Liver (tissue), 9 donors: ENCODE results near the gene RFX7. TPM values are rescaled to one million over a fixed set of nuclear protein-coding genes. Genes with fewer than 3 reads are reported as not detected.

Source experiments
- DNase-seq: peaks from one replicate; pipeline ENCODE4 v3.0.0-alpha.2; 2017; ENCODE audit warnings: low spot score
- H3K27ac ChIP-seq, 2 donors: one replicate each; pipeline ENCODE4 v1.7.0; 2013; ENCODE audit warnings: inconsistent platforms in 2 of 2, low read length in 2 of 2, control low read depth in 1 of 2, low read depth in 1 of 2, mild to moderate bottlenecking in 1 of 2
- H3K27me3 ChIP-seq, 4 donors: one replicate each; pipeline versions ENCODE4 v1.6.1 to v1.7.0; 2013; ENCODE audit warnings: low read length in 3 of 4, inconsistent platforms in 1 of 4, mild to moderate bottlenecking in 1 of 4, moderate library complexity in 1 of 4; ENCODE audit not compliant: control insufficient read depth in 4 of 4, insufficient read depth in 4 of 4
- H3K36me3 ChIP-seq, 4 donors: one replicate each; pipeline versions ENCODE4 v1.6.1 to v1.7.0; 2013; ENCODE audit warnings: low read length in 3 of 4, mild to moderate bottlenecking in 3 of 4, low read depth in 1 of 4, moderate library complexity in 1 of 4; ENCODE audit not compliant: control insufficient read depth in 4 of 4, insufficient read depth in 3 of 4
- H3K4me1 ChIP-seq, 4 donors: one replicate each; pipeline versions ENCODE4 v1.6.1 to v1.7.0; 2013; ENCODE audit warnings: low read length in 3 of 4, mild to moderate bottlenecking in 3 of 4, moderate library complexity in 1 of 4; ENCODE audit not compliant: control insufficient read depth in 4 of 4, insufficient read depth in 4 of 4
- H3K4me3 ChIP-seq, 3 donors: one replicate each; pipeline versions ENCODE4 v1.6.1 to v1.7.0; 2013; ENCODE audit warnings: low read length in 3 of 3, control low read depth in 1 of 3, low read depth in 1 of 3, mild to moderate bottlenecking in 1 of 3
- H3K9ac ChIP-seq, 2 donors: one replicate each; pipeline ENCODE4 v1.7.0; 2013; ENCODE audit warnings: low read length in 2 of 2, mild to moderate bottlenecking in 2 of 2, moderate library complexity in 2 of 2, control low read depth in 1 of 2, low read depth in 1 of 2
- H3K9me3 ChIP-seq, 4 donors: one replicate each; pipeline versions ENCODE4 v1.6.1 to v1.7.0; 2013; ENCODE audit warnings: low read length in 3 of 4; ENCODE audit not compliant: control insufficient read depth in 4 of 4
- EGR1 ChIP-seq, 2 donors: IDR thresholded peaks; 2 replicates each; pipeline ENCODE4 v1.6.1; 2016 to 2018; ENCODE audit warnings: antibody characterized with exemption in 2 of 2, low read depth in 2 of 2
- FOXA1 ChIP-seq: IDR thresholded peaks from 2 replicates; pipeline ENCODE4 v1.6.1; 2016; ENCODE audit warnings: antibody characterized with exemption
- FOXA2 ChIP-seq: IDR thresholded peaks from 2 replicates; pipeline ENCODE4 v1.6.1; 2016; ENCODE audit warnings: antibody characterized with exemption
- GABPA ChIP-seq, 2 donors: IDR thresholded peaks in 1 of 2; conservative IDR thresholded peaks in 1 of 2; 2 replicates each; pipeline ENCODE4 v1.6.1; 2016; ENCODE audit warnings: antibody characterized with exemption in 2 of 2, mild to moderate bottlenecking in 1 of 2, moderate library complexity in 1 of 2
- HNF4A ChIP-seq, 2 donors: conservative IDR thresholded peaks; 2 replicates each; pipeline ENCODE4 v1.6.1; 2016; ENCODE audit warnings: antibody characterized with exemption in 2 of 2, mild to moderate bottlenecking in 2 of 2
- HNF4G ChIP-seq: IDR thresholded peaks from 2 replicates; pipeline ENCODE4 v1.6.1; 2016; ENCODE audit warnings: antibody characterized with exemption
- JUND ChIP-seq, 2 donors: IDR thresholded peaks; 2 replicates each; pipeline ENCODE4 v1.6.1; 2016; ENCODE audit warnings: antibody characterized with exemption in 2 of 2
- NR2F2 ChIP-seq: IDR thresholded peaks from 2 replicates; pipeline ENCODE4 v1.6.1; 2016; ENCODE audit warnings: antibody characterized with exemption
- RAD21 ChIP-seq, 2 donors: IDR thresholded peaks; 2 replicates each; pipeline ENCODE4 v1.6.1; 2016; ENCODE audit warnings: antibody characterized with exemption in 2 of 2, mild to moderate bottlenecking in 2 of 2
- RXRA ChIP-seq, 2 donors: IDR thresholded peaks; 2 replicates each; pipeline ENCODE4 v1.6.1; 2017 to 2018; ENCODE audit warnings: antibody characterized with exemption in 2 of 2, mild to moderate bottlenecking in 1 of 2
- SP1 ChIP-seq: IDR thresholded peaks from 2 replicates; pipeline ENCODE4 v1.6.1; 2018; ENCODE audit warnings: antibody characterized with exemption, mild to moderate bottlenecking
- TAF1 ChIP-seq: conservative IDR thresholded peaks from 2 replicates; pipeline ENCODE4 v1.6.1; 2016; ENCODE audit warnings: antibody characterized with exemption, mild to moderate bottlenecking
- YY1 ChIP-seq: IDR thresholded peaks from 2 replicates; pipeline ENCODE4 v1.6.1; 2016; ENCODE audit warnings: antibody characterized with exemption, mild to moderate bottlenecking
- WGBS: extraction: QIAGEN DNeasy Blood & Tissue Kit; methylation state at CpG from one replicate; pipeline ENCODE4 v1.1.7; 2013; 5-methylcytosine and 5-hydroxymethylcytosine counted together
- polyA plus RNA-seq, 2 donors: library from polyadenylated mRNA; stranded (reverse) in 1 of 2; unstranded in 1 of 2; fragments of 200-250 nt in 1 of 2; fragments of >200 nt in 1 of 2; fragmentation: Nextera tagmentation in 1 of 2; extraction: Ambion mirVana in 1 of 2; gene quantifications; one replicate each; pipeline versions ENCODE4 v1.2.1 to v1.2.3, GENCODE V29; 2013 to 2015
- total RNA-seq, 2 donors: library from RNA; depleted of rRNA; stranded (reverse); fragments of >200 nt; gene quantifications; one replicate each; pipeline ENCODE4 v1.2.3, GENCODE V29; 2014
- TF ChIP-seq, protein P1 (sequence below): IDR thresholded peaks from 2 replicates; pipeline ENCODE4 v1.6.1; 2016; ENCODE audit warnings: antibody characterized with exemption
- TF ChIP-seq, protein P2 (sequence below): IDR thresholded peaks from 2 replicates; pipeline ENCODE4 v1.6.1; 2016; ENCODE audit warnings: antibody characterized with exemption
- TF ChIP-seq, protein P3 (sequence below): IDR thresholded peaks from 2 replicates; pipeline ENCODE4 v1.6.1; 2016; ENCODE audit warnings: antibody characterized with exemption, mild to moderate bottlenecking
- TF ChIP-seq, protein P4 (sequence below): fragments of 150-350 bp; IDR thresholded peaks from 2 replicates; pipeline ENCODE4 v1.5.1; 2017; ENCODE audit warnings: improper control_type of control experiment, low read depth, low read length; ENCODE audit not compliant: missing input control
- TF ChIP-seq, protein P5 (sequence below): IDR thresholded peaks from 2 replicates; pipeline ENCODE4 v1.6.1; 2016; ENCODE audit warnings: antibody characterized with exemption
- donor health status: healthy.
- donor health status: healthy.
- donor health status: healthy.
- donor health status: healthy.
- donor health status: healthy.

Gene RFX7
- total and polyA plus RNA-seq, 4 donors = 1.3 to 4.2 (median 1.9) TPM

DNA sequence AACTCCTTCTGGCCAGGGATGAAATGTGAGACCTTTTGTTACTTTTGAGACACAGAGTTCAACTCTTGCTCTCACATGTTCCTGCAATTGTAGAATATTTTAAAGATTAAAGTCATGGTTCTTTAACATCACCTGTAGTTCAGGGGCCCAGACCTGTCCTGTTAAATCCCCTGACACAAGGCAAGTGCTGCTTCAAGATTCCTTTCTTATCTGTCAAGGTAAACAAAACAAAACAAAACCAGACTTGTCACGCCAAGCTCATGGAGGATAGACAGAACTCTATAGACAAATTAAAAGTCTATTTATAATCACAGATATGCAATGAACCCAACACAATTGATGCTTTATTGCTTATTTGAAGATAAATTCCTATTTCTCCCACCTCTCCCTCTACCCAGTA lies 201.6 kb downstream of the RFX7 start (continued):
- TF ChIP-seq, protein P1, sequence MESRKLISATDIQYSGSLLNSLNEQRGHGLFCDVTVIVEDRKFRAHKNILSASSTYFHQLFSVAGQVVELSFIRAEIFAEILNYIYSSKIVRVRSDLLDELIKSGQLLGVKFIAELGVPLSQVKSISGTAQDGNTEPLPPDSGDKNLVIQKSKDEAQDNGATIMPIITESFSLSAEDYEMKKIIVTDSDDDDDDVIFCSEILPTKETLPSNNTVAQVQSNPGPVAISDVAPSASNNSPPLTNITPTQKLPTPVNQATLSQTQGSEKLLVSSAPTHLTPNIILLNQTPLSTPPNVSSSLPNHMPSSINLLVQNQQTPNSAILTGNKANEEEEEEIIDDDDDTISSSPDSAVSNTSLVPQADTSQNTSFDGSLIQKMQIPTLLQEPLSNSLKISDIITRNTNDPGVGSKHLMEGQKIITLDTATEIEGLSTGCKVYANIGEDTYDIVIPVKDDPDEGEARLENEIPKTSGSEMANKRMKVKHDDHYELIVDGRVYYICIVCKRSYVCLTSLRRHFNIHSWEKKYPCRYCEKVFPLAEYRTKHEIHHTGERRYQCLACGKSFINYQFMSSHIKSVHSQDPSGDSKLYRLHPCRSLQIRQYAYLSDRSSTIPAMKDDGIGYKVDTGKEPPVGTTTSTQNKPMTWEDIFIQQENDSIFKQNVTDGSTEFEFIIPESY = no peak
- no peak for TF ChIP-seq HNF4G
- TF ChIP-seq HNF4A (conservative IDR thresholded peaks at IDR 0.05) = no peak
- TF ChIP-seq, protein P2, sequence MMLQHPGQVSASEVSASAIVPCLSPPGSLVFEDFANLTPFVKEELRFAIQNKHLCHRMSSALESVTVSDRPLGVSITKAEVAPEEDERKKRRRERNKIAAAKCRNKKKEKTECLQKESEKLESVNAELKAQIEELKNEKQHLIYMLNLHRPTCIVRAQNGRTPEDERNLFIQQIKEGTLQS = no peak

DNA sequence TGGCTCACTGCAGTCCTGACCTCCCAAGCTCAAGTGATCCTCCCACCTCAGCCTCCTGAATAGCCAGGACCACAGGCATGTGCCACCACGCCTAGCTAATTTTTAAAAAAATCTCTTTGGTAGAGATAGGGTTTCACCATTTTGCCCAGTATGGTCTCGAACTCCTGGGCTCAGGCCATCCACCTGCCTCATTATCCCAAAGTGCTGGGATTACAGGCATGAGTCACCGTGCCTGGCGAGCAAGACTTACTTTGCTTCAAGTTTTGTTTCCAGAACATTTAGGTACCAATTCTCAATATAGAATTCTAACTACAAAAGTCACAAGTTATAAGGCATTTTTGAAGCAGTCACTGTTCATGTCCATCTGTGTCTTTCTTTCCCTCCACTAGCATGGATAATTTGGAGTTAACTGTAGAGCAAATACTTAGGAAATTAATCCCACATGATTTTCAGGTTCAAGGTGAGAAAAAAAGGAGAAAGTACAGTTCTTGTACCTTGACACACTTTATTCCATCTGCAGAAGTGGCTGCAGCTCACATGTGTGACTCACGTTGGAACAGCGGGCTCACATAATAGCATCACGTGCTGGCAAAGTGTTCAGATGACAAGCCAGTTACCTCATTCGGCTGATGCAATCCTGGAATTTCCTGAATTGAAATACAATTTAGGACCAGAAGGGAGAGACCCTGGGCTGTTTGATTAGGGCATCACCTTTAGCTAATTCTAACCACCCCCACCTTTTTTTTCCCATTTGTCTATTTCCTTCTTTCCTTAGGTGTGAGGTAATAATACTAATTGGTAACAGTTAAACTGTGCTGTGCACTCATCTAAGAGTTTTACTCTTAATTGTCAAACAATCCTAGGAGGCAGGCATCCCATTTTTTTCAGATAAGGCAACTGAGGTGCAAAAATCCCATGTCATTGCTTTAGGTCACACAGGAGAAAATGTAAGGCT lies 203.3 kb downstream of the RFX7 start:
- DNase-seq = no peak
- Histone ChIP-seq H3K4me1 (peaks cover 0 to 10% (median under 1%) of the 10 kb centered on the region in 4 donors), H3K4me3 (no peak overlapping the region), H3K9me3 (no peaks in the 10 kb centered on the region), H3K9ac (peak overlapping the region in 1 of 2 donors; percentile 18), H3K36me3 (no peaks in the 10 kb centered on the region), H3K27ac (peak overlapping the region; percentile 64 to 70), H3K27me3 (no peaks in the 10 kb centered on the region)
- 59% methylated on average over 8 of the region's 8 CpGs for WGBS
- TF ChIP-seq FOXA1 (no peak), SP1 (peak; percentile 42), GABPA (IDR thresholded peaks at IDR 0.05 in 1 of 2, conservative IDR thresholded peaks at IDR 0.05 in 1 of 2) (no peak), NR2F2 (no peak), HNF4A (conservative IDR thresholded peaks at IDR 0.05) (peak; percentile 47 to 88), FOXA2 (no peak), YY1 (peak; percentile 35), RXRA (IDR thresholded peaks at IDR 0.05) (peak in 1 of 2 donors; percentile 80), TAF1 (no peak), JUND (IDR thresholded peaks at IDR 0.05) (peak; percentile 85), RAD21 (IDR thresholded peaks at IDR 0.05) (peak in 1 of 2 donors; percentile 30), EGR1 (IDR thresholded peaks at IDR 0.05; ENCODE audit: low read depth in 2 of 2) (peak in 1 of 2 donors; percentile 45), HNF4G (no peak)
- TF ChIP-seq, protein P3, sequence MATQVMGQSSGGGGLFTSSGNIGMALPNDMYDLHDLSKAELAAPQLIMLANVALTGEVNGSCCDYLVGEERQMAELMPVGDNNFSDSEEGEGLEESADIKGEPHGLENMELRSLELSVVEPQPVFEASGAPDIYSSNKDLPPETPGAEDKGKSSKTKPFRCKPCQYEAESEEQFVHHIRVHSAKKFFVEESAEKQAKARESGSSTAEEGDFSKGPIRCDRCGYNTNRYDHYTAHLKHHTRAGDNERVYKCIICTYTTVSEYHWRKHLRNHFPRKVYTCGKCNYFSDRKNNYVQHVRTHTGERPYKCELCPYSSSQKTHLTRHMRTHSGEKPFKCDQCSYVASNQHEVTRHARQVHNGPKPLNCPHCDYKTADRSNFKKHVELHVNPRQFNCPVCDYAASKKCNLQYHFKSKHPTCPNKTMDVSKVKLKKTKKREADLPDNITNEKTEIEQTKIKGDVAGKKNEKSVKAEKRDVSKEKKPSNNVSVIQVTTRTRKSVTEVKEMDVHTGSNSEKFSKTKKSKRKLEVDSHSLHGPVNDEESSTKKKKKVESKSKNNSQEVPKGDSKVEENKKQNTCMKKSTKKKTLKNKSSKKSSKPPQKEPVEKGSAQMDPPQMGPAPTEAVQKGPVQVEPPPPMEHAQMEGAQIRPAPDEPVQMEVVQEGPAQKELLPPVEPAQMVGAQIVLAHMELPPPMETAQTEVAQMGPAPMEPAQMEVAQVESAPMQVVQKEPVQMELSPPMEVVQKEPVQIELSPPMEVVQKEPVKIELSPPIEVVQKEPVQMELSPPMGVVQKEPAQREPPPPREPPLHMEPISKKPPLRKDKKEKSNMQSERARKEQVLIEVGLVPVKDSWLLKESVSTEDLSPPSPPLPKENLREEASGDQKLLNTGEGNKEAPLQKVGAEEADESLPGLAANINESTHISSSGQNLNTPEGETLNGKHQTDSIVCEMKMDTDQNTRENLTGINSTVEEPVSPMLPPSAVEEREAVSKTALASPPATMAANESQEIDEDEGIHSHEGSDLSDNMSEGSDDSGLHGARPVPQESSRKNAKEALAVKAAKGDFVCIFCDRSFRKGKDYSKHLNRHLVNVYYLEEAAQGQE = peak; percentile 30
- TF ChIP-seq, protein P4, sequence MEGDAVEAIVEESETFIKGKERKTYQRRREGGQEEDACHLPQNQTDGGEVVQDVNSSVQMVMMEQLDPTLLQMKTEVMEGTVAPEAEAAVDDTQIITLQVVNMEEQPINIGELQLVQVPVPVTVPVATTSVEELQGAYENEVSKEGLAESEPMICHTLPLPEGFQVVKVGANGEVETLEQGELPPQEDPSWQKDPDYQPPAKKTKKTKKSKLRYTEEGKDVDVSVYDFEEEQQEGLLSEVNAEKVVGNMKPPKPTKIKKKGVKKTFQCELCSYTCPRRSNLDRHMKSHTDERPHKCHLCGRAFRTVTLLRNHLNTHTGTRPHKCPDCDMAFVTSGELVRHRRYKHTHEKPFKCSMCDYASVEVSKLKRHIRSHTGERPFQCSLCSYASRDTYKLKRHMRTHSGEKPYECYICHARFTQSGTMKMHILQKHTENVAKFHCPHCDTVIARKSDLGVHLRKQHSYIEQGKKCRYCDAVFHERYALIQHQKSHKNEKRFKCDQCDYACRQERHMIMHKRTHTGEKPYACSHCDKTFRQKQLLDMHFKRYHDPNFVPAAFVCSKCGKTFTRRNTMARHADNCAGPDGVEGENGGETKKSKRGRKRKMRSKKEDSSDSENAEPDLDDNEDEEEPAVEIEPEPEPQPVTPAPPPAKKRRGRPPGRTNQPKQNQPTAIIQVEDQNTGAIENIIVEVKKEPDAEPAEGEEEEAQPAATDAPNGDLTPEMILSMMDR = no peak
- TF ChIP-seq, protein P1 = peak; percentile 22
- TF ChIP-seq, protein P5, sequence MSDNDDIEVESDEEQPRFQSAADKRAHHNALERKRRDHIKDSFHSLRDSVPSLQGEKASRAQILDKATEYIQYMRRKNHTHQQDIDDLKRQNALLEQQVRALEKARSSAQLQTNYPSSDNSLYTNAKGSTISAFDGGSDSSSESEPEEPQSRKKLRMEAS = peak; percentile 58
- TF ChIP-seq, protein P2 = peak; percentile 81
